BLaER1 treated with 17β-estradiol and CSF1 and Interleukin-3, amounts not matched to agents 10 nM and 100 nM (cell line): Measurements from ENCODE around the gene PSMA2.

Experiments used
- H3K27ac ChIP-seq, 11 experiments: shearing (Covaris generic); formaldehyde crosslinking; 2 replicates each; pipeline ENCODE4 v1.8.1; 2022
- H3K27me3 ChIP-seq, 11 experiments: shearing (Covaris generic); formaldehyde crosslinking; 2 replicates each; pipeline ENCODE4 v1.8.1; 2022
- H3K36me3 ChIP-seq, 11 experiments: shearing (Covaris generic); formaldehyde crosslinking; 2 replicates each; pipeline ENCODE4 v1.8.1; 2022
- H3K4me1 ChIP-seq, 10 experiments: shearing (Covaris generic); formaldehyde crosslinking; 2 replicates each; pipeline ENCODE4 v1.8.1; 2022
- H3K4me2 ChIP-seq, 11 experiments: shearing (Covaris generic); formaldehyde crosslinking; 2 replicates each; pipeline ENCODE4 v1.8.1; 2022
- H3K4me3 ChIP-seq, 10 experiments: shearing (Covaris generic); formaldehyde crosslinking; 2 replicates each; pipeline ENCODE4 v1.8.1; 2022
- H3K9ac ChIP-seq, 11 experiments: shearing (Covaris generic); formaldehyde crosslinking; 2 replicates each; pipeline ENCODE4 v1.8.1; 2022
- H3K9me3 ChIP-seq, 11 experiments: shearing (Covaris generic); formaldehyde crosslinking; replicated peaks in 1 of 11; 2 replicates each; pipeline ENCODE4 v1.8.1; 2022
- H4K20me1 ChIP-seq, 11 experiments: shearing (Covaris generic); formaldehyde crosslinking; 2 replicates each; pipeline ENCODE4 v1.8.1; 2022
- Cebpa-rat ChIP-seq, 11 experiments: shearing (Covaris generic); IDR thresholded peaks; 2 replicates each; pipeline ENCODE4 v1.8.1; 2022

PSMA2 gene

DNA sequence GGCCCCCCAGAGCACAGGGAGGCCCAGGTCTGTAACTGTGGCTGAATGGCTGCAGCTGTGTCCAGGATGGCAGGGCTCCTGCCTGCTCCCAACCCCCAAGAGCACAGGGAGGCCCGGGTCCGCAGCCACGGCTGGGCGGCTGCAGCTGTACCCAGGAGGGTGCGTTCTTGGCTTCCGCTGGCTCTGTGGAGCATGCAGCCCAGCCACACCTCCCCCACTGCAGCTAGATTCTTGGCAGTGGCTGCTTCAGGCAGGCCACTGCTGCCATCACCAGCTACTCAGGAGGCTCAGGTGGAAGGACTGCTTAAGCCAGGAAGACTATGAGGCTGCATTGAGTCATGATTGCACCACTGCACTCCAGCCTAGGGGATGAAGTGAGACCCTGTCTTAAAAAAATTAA is 48.0 kb downstream of the PSMA2 start:
- peak overlapping the region in 9 of 11 experiments; percentile 10 to 85 (median 70); a peak in 17 of 22 replicates for H3K27ac ChIP-seq
- no peaks in the 10 kb centered on the region for H4K20me1 ChIP-seq
- peaks cover 0 to 19% (median 4%) of the 10 kb centered on the region in 11 experiments; a peak in 10 of 22 replicates for H3K9me3 ChIP-seq
- no peaks in the 10 kb centered on the region for H3K27me3 ChIP-seq
- H3K4me2 ChIP-seq = peak overlapping the region; percentile 62 to 96 (median 92)
- H3K4me3 ChIP-seq = peak overlapping the region in 5 of 10 experiments; percentile 22 to 51 (median 31); a peak in 5 of 20 replicates
- H3K4me1 ChIP-seq = peaks cover 26 to 69% (median 61%) of the 10 kb centered on the region in 10 experiments
- peak in 4 of 11 experiments; percentile 24 to 63 (median 40); a peak in 3 of 22 replicates for TF ChIP-seq Cebpa-rat (IDR thresholded peaks at IDR 0.05)
- peak overlapping the region in 9 of 11 experiments; percentile 35 to 69 (median 57); a peak in 16 of 22 replicates for H3K9ac ChIP-seq
- H3K36me3 ChIP-seq = peaks cover 0 to 10% (median 0%) of the 10 kb centered on the region in 11 experiments; a peak in 1 of 22 replicates

DNA sequence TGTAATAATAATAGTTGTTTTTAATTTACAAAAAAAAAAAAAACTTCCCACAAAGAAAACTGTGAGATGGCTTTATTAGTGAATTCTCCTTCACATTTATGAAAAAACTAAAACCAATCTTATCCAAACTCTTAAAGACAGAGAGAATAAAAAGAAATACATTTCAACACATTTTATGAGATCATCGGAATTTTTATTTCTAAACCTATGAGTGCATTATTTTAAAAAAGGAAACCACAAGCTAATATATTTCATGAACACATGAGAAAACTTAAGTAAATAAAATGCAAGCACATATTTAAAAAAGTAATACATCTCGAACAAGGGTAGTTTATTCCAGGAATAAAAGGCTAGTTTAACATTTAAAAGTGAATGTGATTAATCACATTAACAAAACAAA is 51.6 kb downstream of the PSMA2 start:
- peaks cover 0 to 10% (median 0%) of the 10 kb centered on the region in 11 experiments; a peak in 1 of 22 replicates for H3K36me3 ChIP-seq
- H3K4me2 ChIP-seq = no peak overlapping the region
- H3K9me3 ChIP-seq = peaks cover 0 to 19% (median 4%) of the 10 kb centered on the region in 11 experiments; a peak in 10 of 22 replicates
- H3K27me3 ChIP-seq = no peaks in the 10 kb centered on the region
- no peak overlapping the region for H3K27ac ChIP-seq
- H4K20me1 ChIP-seq = no peaks in the 10 kb centered on the region
- no peak for TF ChIP-seq Cebpa-rat (IDR thresholded peaks at IDR 0.05)
- H3K9ac ChIP-seq = no peak overlapping the region
- peaks cover 26 to 50% (median 46%) of the 10 kb centered on the region in 10 experiments for H3K4me1 ChIP-seq
- no peak overlapping the region for H3K4me3 ChIP-seq

- Histone ChIP-seq H4K20me1 (no peaks in the 10 kb centered on the region), H3K27me3 (no peaks in the 10 kb centered on the region), H3K4me1 (peaks cover 19 to 36% (median 27%) of the 10 kb centered on the region in 10 experiments), H3K9me3 (peaks cover 0 to 18% (median 4%) of the 10 kb centered on the region in 11 experiments; a peak in 10 of 22 replicates), H3K27ac (peak overlapping the region in 5 of 11 experiments; percentile 1 to 47 (median 24); a peak in 4 of 22 replicates), H3K4me2 (peak overlapping the region; percentile 23 to 83 (median 64)), H3K9ac (0 out of 22 replicates have a peak overlapping the region, but pooled peaks of 1 of the 11 experiments have one; percentile 1), H3K36me3 (peaks cover 0 to 10% (median 0%) of the 10 kb centered on the region in 11 experiments; a peak in 1 of 22 replicates), H3K4me3 (no peak overlapping the region; a peak in 1 of 20 replicates)
- no peak; a peak in 1 of 22 replicates for TF ChIP-seq Cebpa-rat (IDR thresholded peaks at IDR 0.05)
These were observed 53.7 kb downstream of the PSMA2 start for GRCh38 chr7:42878303-42878702.

DNA sequence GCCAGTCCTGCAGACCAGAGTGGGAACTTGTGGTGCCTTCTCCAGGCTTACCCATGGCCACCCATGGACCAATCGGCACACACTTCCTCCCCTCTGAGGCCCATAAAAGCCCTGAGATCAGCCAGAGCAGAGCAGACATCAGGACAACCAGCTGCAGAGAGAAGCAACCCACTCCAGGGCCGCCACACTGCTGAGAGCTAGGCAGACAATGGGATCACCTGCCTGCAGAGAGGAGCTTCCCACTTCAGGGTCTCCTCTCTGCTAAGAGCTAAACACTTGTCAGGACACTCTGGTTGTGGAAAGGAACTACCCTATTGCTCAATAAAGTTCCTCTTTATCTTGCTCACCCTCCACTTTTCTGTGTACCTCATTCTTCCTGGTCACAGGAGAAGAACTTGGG is 54.1 kb downstream of the PSMA2 start:
- H3K27ac ChIP-seq = peak overlapping the region in 5 of 11 experiments; percentile 3 to 47 (median 26); a peak in 6 of 22 replicates
- peak in 5 of 11 experiments; percentile 27 to 67 (median 49); a peak in 5 of 22 replicates for TF ChIP-seq Cebpa-rat (IDR thresholded peaks at IDR 0.05)
- no peak overlapping the region; a peak in 1 of 20 replicates for H3K4me3 ChIP-seq
- peak overlapping the region; percentile 23 to 83 (median 64) for H3K4me2 ChIP-seq
- no peaks in the 10 kb centered on the region for H4K20me1 ChIP-seq
- peaks cover 0 to 14% (median 4%) of the 10 kb centered on the region in 11 experiments; a peak in 10 of 22 replicates for H3K9me3 ChIP-seq
- H3K27me3 ChIP-seq = no peaks in the 10 kb centered on the region
- H3K4me1 ChIP-seq = peaks cover 18 to 31% (median 23%) of the 10 kb centered on the region in 10 experiments
- peaks cover 0 to 5% (median 0%) of the 10 kb centered on the region in 11 experiments; a peak in 1 of 22 replicates for H3K36me3 ChIP-seq
- peak overlapping the region in 2 of 11 experiments; percentile 1 to 17; a peak in 1 of 22 replicates for H3K9ac ChIP-seq

DNA sequence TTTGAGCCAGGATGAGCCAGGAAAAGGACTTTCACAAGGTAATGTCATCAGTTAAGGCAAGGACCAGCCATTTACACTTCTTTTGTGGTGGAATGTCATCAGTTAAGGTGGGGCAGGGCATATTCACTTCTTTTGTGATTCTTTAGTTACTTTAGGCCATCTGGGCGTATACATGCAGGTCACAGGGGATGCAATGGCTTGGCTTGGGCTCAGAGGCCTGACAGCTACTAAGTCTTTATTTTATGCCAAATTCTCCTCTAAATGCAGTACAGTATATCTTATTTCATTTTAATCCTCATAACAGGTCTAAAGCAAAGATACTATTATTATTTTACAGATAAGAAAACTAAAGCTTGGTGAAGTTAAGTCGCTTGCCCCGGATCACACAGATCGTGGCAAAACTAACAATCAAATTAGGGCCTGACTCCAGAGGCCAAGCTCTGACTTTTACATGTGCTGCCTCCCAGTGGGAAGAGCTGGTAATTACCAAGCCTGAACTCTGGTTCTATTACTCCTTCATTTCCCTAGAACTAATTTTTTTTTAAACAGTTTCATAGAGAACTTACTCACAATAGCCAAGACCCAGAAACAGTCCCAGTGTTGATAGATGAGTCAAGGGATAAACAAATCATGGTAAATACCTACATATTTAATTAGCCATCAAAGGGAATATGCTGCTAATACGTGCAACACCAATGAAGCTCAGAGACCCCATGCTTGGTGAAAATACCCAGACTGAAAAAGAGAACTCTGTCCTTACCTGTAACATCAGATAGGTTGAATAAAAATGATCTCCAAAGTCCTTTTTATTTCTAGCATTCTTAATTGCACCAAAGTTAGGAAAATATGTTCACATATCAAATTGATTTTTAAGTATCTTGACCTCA is 55.5 kb downstream of the PSMA2 start:
- no peaks in the 10 kb centered on the region for H4K20me1 ChIP-seq
- H3K9me3 ChIP-seq = no peaks in the 10 kb centered on the region
- no peak for TF ChIP-seq Cebpa-rat (IDR thresholded peaks at IDR 0.05)
- H3K4me3 ChIP-seq = no peak overlapping the region
- no peaks in the 10 kb centered on the region for H3K27me3 ChIP-seq
- no peaks in the 10 kb centered on the region for H3K36me3 ChIP-seq
- H3K4me2 ChIP-seq = no peak overlapping the region
- H3K27ac ChIP-seq = no peak overlapping the region
- H3K9ac ChIP-seq = no peak overlapping the region
- peaks cover 11 to 22% (median 14%) of the 10 kb centered on the region in 10 experiments; a peak in 19 of 20 replicates for H3K4me1 ChIP-seq

DNA sequence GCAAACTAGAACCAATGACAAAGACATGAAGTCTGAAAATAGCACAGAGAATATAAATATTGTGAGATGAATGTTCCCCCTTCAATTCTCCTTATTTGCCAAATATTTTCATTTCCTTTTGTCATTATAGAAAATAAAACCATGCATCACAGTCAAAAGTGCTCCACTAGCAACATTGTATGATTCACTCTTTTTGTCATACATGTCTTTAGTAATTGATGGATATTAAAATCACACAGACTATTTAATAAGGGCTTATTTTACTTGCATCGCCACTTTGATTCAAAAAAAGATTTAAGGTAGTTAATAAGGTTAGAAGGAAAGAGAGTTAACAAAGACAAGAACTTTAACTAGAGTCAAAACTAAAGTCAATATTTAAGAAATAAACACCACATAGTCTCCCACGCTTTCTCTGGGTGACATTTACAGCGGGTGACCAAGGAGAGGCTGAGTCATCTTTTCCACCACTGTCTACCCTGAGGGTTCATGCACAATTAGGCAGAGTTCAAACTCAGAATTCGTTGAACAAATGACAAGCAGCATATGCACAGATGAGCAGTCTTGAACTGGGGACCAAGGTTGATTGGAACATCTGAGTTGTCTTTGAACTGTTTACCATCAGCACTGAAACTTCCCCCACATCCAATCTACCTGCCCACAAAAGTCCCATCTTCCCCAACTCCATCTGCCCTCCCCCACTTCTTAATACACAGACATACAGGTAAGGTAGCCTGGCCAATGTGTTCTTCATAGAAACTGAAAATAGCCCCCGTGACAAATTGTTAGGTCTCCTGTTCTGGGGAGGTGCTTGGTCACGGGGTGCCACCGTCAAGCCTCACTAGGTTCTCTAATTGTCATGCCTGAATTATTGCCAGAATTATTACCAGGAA is 62.6 kb downstream of the PSMA2 start:
- TF ChIP-seq Cebpa-rat (IDR thresholded peaks at IDR 0.05) = no peak
- Histone ChIP-seq H3K9me3 (peaks cover 9 to 21% (median 17%) of the 10 kb centered on the region in 11 experiments), H3K4me3 (no peak overlapping the region), H3K27me3 (no peaks in the 10 kb centered on the region), H3K4me1 (peaks cover 0 to 21% (median 7%) of the 10 kb centered on the region in 10 experiments; a peak in 14 of 20 replicates), H3K9ac (no peak overlapping the region), H4K20me1 (no peaks in the 10 kb centered on the region), H3K36me3 (no peaks in the 10 kb centered on the region), H3K4me2 (peak overlapping the region in 10 of 11 experiments; percentile 1 to 59 (median 32); a peak in 13 of 22 replicates), H3K27ac (no peak overlapping the region)

- no peak for TF ChIP-seq Cebpa-rat (IDR thresholded peaks at IDR 0.05)
These were observed 63.5 kb downstream of the PSMA2 start for GRCh38 chr7:42868480-42868879.

More at GRCh38 chr7:42868480-42868879, 63.5 kb downstream of the PSMA2 start:
- Histone ChIP-seq H4K20me1 (no peaks in the 10 kb centered on the region), H3K9ac (no peak overlapping the region), H3K36me3 (no peaks in the 10 kb centered on the region), H3K4me3 (no peak overlapping the region), H3K9me3 (peaks cover 12 to 25% (median 21%) of the 10 kb centered on the region in 11 experiments), H3K27ac (no peak overlapping the region), H3K4me2 (peak overlapping the region in 2 of 11 experiments; percentile 39 to 59; a peak in 4 of 22 replicates), H3K4me1 (peaks cover 0 to 21% (median 7%) of the 10 kb centered on the region in 10 experiments; a peak in 14 of 20 replicates), H3K27me3 (no peaks in the 10 kb centered on the region)
